Nephron (organoid): Measurements from ENCODE around the gene KIAA0753.

Experiments used
- H3K27ac Mint-ChIP-seq, 3 experiments: 2 replicates each; pipeline ENCODE4 v1.8.0; 2020; ENCODE audit warnings: mixed read lengths in 3 of 3, mild to moderate bottlenecking in 2 of 3, moderate library complexity in 1 of 3
- H3K27me3 Mint-ChIP-seq: 2 replicates; pipeline ENCODE4 v1.8.0; 2021; ENCODE audit warnings: low read depth, mild to moderate bottlenecking, moderate library complexity, mixed read lengths
- H3K36me3 Mint-ChIP-seq: 2 replicates; pipeline ENCODE4 v1.8.0; 2020; ENCODE audit warnings: low read depth, mixed read lengths
- H3K4me1 Mint-ChIP-seq: 2 replicates; pipeline ENCODE4 v1.8.0; 2020; ENCODE audit warnings: mixed read lengths
- H3K4me3 Mint-ChIP-seq, 3 experiments: 2 replicates each; pipeline ENCODE4 v1.8.0; 2020; ENCODE audit warnings: mild to moderate bottlenecking in 3 of 3, mixed read lengths in 3 of 3, moderate library complexity in 2 of 3
- H3K9me3 Mint-ChIP-seq: 2 replicates; pipeline ENCODE4 v1.8.0; 2020; ENCODE audit warnings: mixed read lengths
- TF ChIP-seq, protein P1 (sequence below), 3 experiments: fragments of 200-600 bp; sonication (generic); IDR thresholded peaks; one replicate each; pipeline ENCODE4 v1.5.0; 2021; ENCODE audit warnings: antibody characterized with exemption in 3 of 3; ENCODE audit not compliant: unreplicated experiment in 3 of 3

Gene KIAA0753

GRCh38 chr17:6587310-6587709 lies 53.2 kb downstream of the KIAA0753 start:
- H3K9me3 Mint-ChIP-seq = peaks cover 41% of the 10 kb centered on the region
- H3K4me3 Mint-ChIP-seq = no peak overlapping the region
- no peaks in the 10 kb centered on the region for H3K4me1 Mint-ChIP-seq
- H3K36me3 Mint-ChIP-seq = peaks cover 90% of the 10 kb centered on the region
- no peak overlapping the region for H3K27ac Mint-ChIP-seq
- TF ChIP-seq, protein P1, sequence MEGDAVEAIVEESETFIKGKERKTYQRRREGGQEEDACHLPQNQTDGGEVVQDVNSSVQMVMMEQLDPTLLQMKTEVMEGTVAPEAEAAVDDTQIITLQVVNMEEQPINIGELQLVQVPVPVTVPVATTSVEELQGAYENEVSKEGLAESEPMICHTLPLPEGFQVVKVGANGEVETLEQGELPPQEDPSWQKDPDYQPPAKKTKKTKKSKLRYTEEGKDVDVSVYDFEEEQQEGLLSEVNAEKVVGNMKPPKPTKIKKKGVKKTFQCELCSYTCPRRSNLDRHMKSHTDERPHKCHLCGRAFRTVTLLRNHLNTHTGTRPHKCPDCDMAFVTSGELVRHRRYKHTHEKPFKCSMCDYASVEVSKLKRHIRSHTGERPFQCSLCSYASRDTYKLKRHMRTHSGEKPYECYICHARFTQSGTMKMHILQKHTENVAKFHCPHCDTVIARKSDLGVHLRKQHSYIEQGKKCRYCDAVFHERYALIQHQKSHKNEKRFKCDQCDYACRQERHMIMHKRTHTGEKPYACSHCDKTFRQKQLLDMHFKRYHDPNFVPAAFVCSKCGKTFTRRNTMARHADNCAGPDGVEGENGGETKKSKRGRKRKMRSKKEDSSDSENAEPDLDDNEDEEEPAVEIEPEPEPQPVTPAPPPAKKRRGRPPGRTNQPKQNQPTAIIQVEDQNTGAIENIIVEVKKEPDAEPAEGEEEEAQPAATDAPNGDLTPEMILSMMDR (IDR thresholded peaks at IDR 0.05; ENCODE audit: unreplicated experiment in 3 of 3) = no peak
- no peaks in the 10 kb centered on the region for H3K27me3 Mint-ChIP-seq

DNA sequence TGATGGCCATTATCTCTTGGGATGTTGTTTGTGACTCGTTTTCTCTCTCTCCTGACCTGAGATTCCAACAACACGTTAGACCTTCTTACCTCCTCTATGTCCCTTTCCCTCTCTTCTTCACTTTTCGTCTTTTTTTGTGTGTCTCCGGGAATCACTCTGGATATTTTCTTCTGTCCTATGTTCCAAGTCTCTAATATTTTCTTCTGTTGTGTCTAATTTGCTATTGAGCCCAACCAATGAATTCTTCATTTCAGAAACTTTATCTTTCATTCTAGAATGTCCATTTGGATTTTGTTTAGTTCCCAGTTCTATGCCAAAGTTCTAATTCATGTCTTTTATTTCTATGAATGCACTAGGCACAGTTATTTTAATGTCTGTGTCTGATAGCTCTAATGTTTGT lies 57.1 kb downstream of the KIAA0753 start:
- H3K4me1 Mint-ChIP-seq = peaks cover 4% of the 10 kb centered on the region
- peaks cover 46% of the 10 kb centered on the region for H3K9me3 Mint-ChIP-seq
- H3K27ac Mint-ChIP-seq = no peak overlapping the region
- H3K36me3 Mint-ChIP-seq = peaks cover 90% of the 10 kb centered on the region
- no peaks in the 10 kb centered on the region for H3K27me3 Mint-ChIP-seq
- no peak overlapping the region for H3K4me3 Mint-ChIP-seq
- TF ChIP-seq, protein P1 (IDR thresholded peaks at IDR 0.05; ENCODE audit: unreplicated experiment in 3 of 3) = no peak

- Mint-ChIP-seq H3K9me3 (peaks cover 36% of the 10 kb centered on the region), H3K4me1 (peaks cover 7% of the 10 kb centered on the region)
- TF ChIP-seq, protein P1 (IDR thresholded peaks at IDR 0.05; ENCODE audit: unreplicated experiment in 3 of 3) = no peak
Measured at GRCh38 chr17:6580625-6581024, 59.9 kb downstream of the KIAA0753 start.

DNA sequence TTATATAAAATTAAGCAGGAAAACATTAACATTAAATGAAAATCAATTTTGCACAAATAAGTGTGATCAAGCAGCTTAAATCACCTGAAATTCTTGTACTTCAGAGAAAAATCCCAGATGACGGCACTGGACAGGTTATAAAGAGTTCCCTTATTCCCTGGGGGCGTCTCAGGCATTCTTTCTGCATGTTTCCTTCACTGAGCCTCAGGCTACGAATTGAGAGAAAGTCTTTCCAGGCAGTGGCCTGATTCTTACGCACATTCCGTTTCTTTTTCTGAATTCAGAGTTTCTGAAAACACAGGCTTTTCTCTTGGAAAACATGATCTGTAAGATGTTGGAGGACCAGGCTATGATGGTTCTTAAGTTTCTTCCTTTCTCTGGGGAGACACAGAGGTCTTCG lies 62.0 kb downstream of the KIAA0753 start:
- TF ChIP-seq, protein P1 (IDR thresholded peaks at IDR 0.05; ENCODE audit: unreplicated experiment in 3 of 3) = no peak
- no peak overlapping the region for H3K4me3 Mint-ChIP-seq
- H3K27me3 Mint-ChIP-seq = no peaks in the 10 kb centered on the region
- peak overlapping the region; percentile 21 to 73 (median 35) for H3K27ac Mint-ChIP-seq
- H3K9me3 Mint-ChIP-seq = peaks cover 17% of the 10 kb centered on the region
- H3K4me1 Mint-ChIP-seq = peaks cover 16% of the 10 kb centered on the region
- H3K36me3 Mint-ChIP-seq = peaks cover 71% of the 10 kb centered on the region

More at GRCh38 chr17:6580625-6581024, 59.9 kb downstream of the KIAA0753 start:
- Mint-ChIP-seq H3K27ac (no peak overlapping the region), H3K4me3 (no peak overlapping the region), H3K27me3 (no peaks in the 10 kb centered on the region), H3K36me3 (peaks cover 90% of the 10 kb centered on the region)

DNA sequence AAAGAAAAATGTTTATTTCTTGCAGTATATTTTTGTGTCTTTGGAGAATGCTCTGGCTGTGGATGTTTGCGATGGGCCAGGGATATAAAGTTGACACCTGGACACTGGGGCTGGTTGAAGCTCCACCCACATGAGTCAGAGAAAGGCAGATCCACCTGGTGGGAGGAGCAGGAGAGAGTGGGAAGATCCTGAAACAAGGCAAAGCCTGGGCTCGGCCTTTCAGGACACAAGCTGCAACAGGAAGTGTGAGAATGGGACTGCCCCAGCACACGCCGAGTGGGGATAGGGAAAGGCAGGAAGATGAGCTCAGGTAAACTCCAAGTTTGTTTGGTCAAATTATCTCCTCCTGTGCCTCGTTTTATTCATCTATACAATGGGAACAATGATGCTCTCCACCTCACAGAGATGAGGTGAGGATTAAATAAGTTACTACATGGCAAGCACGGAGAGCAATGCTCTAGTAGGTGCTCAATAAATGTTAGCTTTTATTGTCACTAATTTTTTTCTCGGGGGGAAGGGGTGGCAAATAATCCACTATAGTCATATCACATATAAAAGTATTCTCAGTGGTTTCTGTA lies 62.7 kb downstream of the KIAA0753 start:
- peaks cover 64% of the 10 kb centered on the region for H3K36me3 Mint-ChIP-seq
- H3K4me1 Mint-ChIP-seq = peaks cover 16% of the 10 kb centered on the region
- TF ChIP-seq, protein P1 (IDR thresholded peaks at IDR 0.05; ENCODE audit: unreplicated experiment in 3 of 3) = no peak
- no peaks in the 10 kb centered on the region for H3K27me3 Mint-ChIP-seq
- no peak overlapping the region for H3K4me3 Mint-ChIP-seq
- peak overlapping the region in 1 of 3 experiments; percentile 52 for H3K27ac Mint-ChIP-seq
- H3K9me3 Mint-ChIP-seq = peaks cover 10% of the 10 kb centered on the region
